Breast epithelium (tissue), 3 donors: ENCODE data around the gene TAAR1.

ENCODE experiments used
- POLR2A ChIP-seq: fragments of 450-650 bp; IDR thresholded peaks from one replicate; pipeline ENCODE4 v1.6.1; 2016; ENCODE audit warnings: antibody characterized with exemption, mild to moderate bottlenecking, moderate library complexity
- POLR2AphosphoS5 ChIP-seq, 3 donors: sonication (generic); formaldehyde crosslinking; IDR thresholded peaks; one replicate each; pipeline ENCODE4 v1.6.1; 2017; ENCODE audit warnings: antibody characterized with exemption in 3 of 3
- TF ChIP-seq, protein P1 (sequence below), 3 donors: fragments of 450-650 bp; IDR thresholded peaks; one replicate each; pipeline ENCODE4 v1.5.1; 2016 to 2017; ENCODE audit warnings: antibody characterized with exemption in 3 of 3, mild to moderate bottlenecking in 3 of 3, moderate library complexity in 3 of 3

DNA sequence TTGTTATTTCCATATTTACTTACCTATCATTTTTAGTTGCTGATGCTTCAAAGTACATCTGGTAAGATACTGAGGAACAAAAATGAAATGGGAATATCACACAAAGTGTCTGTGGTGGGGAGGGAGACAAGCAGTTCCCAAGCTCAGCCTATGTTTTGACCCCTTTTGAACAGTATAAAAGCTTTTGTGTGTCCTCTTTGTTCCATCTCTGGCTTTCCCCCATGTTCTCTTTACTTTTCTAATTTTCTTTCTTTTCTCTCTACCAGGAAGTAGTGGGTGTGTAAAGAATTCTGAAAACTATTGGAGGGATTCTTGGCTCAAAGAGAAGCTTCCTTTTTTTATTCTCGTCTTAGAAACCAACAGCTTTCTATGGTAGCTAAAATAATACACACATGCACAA, 42.3 kb downstream of the TAAR1 start:
- TF ChIP-seq, protein P1, sequence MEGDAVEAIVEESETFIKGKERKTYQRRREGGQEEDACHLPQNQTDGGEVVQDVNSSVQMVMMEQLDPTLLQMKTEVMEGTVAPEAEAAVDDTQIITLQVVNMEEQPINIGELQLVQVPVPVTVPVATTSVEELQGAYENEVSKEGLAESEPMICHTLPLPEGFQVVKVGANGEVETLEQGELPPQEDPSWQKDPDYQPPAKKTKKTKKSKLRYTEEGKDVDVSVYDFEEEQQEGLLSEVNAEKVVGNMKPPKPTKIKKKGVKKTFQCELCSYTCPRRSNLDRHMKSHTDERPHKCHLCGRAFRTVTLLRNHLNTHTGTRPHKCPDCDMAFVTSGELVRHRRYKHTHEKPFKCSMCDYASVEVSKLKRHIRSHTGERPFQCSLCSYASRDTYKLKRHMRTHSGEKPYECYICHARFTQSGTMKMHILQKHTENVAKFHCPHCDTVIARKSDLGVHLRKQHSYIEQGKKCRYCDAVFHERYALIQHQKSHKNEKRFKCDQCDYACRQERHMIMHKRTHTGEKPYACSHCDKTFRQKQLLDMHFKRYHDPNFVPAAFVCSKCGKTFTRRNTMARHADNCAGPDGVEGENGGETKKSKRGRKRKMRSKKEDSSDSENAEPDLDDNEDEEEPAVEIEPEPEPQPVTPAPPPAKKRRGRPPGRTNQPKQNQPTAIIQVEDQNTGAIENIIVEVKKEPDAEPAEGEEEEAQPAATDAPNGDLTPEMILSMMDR (IDR thresholded peaks at IDR 0.05) = no peak
- TF ChIP-seq POLR2A = no peak
- no peak for TF ChIP-seq POLR2AphosphoS5 (IDR thresholded peaks at IDR 0.05)
